ENCODE results near the gene DHDDS.

Gene DHDDS

GRCh38 chr1:26471498-26472319, 39.6 kb downstream of the DHDDS start (continued):
- no peak for TF ChIP-seq ZNF747 (tag by site-specific recombination; IDR thresholded peaks at IDR 0.05)
- TF ChIP-seq ZBTB48 (tag by site-specific recombination; IDR thresholded peaks at IDR 0.05): peak; percentile 74
- TF ChIP-seq RBAK (tag by site-specific recombination; IDR thresholded peaks at IDR 0.05): no peak
- TF ChIP-seq SETDB1 (IDR thresholded peaks at IDR 0.05; ENCODE audit: insufficient read length, low read length): no peak
- no peak for TF ChIP-seq TCF7L2 (IDR thresholded peaks at IDR 0.05; ENCODE audit: borderline replicate concordance, low read depth, low read length)
- TF ChIP-seq ZNF184 (tag by site-specific recombination; IDR thresholded peaks at IDR 0.05): no peak
- TF ChIP-seq TRIM28 (IDR thresholded peaks at IDR 0.05; ENCODE audit: borderline replicate concordance, low read length): 0 out of 2 replicates have a peak, but pooled peaks have one; percentile 7
- TF ChIP-seq ZNF266 (tag by site-specific recombination; IDR thresholded peaks at IDR 0.05; ENCODE audit: low read depth): no peak
- TF ChIP-seq ZNF366 (tag by site-specific recombination; conservative IDR thresholded peaks at IDR 0.05): peak; percentile 82
- peak; percentile 82 for TF ChIP-seq ZIC2 (tag by site-specific recombination; IDR thresholded peaks at IDR 0.05)
- no peak for TF ChIP-seq REPIN1 (tag by site-specific recombination; IDR thresholded peaks at IDR 0.05; ENCODE audit: low read depth)
- TF ChIP-seq ZSCAN16 (tag by site-specific recombination; IDR thresholded peaks at IDR 0.05): no peak
- TF ChIP-seq GLIS2 (tag by site-specific recombination; IDR thresholded peaks at IDR 0.05): peak; percentile 90
- no peak for TF ChIP-seq ZFP41 (tag by site-specific recombination; IDR thresholded peaks at IDR 0.05; ENCODE audit: borderline replicate concordance)
- TF ChIP-seq ZNF416 (tag by site-specific recombination; IDR thresholded peaks at IDR 0.05): no peak
- no peak for TF ChIP-seq ZNF626 (tag by site-specific recombination; IDR thresholded peaks at IDR 0.05)
- TF ChIP-seq ZBTB44 (tag by site-specific recombination; IDR thresholded peaks at IDR 0.05): peak; percentile 51; the same call in 1 of the 2 replicates
- peak; percentile 70 for TF ChIP-seq ZBTB10 (tag by site-specific recombination; IDR thresholded peaks at IDR 0.05)
- TF ChIP-seq ZNF274 (IDR thresholded peaks at IDR 0.05; ENCODE audit: low read length): no peak
- no peak for TF ChIP-seq ZNF274 (tag by site-specific recombination; IDR thresholded peaks at IDR 0.05; ENCODE audit: borderline replicate concordance)
- peak; percentile 53 for TF ChIP-seq SCRT2 (tag by site-specific recombination; IDR thresholded peaks at IDR 0.05)
- peak; percentile 47 for TF ChIP-seq SP2 (tag by site-specific recombination; IDR thresholded peaks at IDR 0.05)
- no peak for TF ChIP-seq ATF2 (tag by site-specific recombination; IDR thresholded peaks at IDR 0.05; ENCODE audit: low read depth)
- peak; percentile 80 for TF ChIP-seq PRDM10 (tag by site-specific recombination; IDR thresholded peaks at IDR 0.05)
- no peak for TF ChIP-seq ZNF510 (tag by site-specific recombination; IDR thresholded peaks at IDR 0.05; ENCODE audit: insufficient replicate concordance)
- no peak for TF ChIP-seq GLIS1 (tag by site-specific recombination; IDR thresholded peaks at IDR 0.05)
- no peak for TF ChIP-seq GLI2 (tag by site-specific recombination; IDR thresholded peaks at IDR 0.05; ENCODE audit: borderline replicate concordance, low read depth)
- no peak; the same call in 1 of the 2 replicates for TF ChIP-seq ZNF692 (tag by site-specific recombination; IDR thresholded peaks at IDR 0.05)
- TF ChIP-seq ZNF501 (tag by site-specific recombination; IDR thresholded peaks at IDR 0.05): peak; percentile 58; the same call in 1 of the 2 replicates
- TF ChIP-seq HOXA7 (CRISPR knock-in tag; IDR thresholded peaks at IDR 0.05; ENCODE audit: borderline replicate concordance): no peak

Measured in HEK293 (cell line).